Measurements from ENCODE around the gene HAGH.

HAGH gene

GRCh38 chr16:1831186-1832075 lies 4.8 kb upstream of the HAGH start (continued):
- TF ChIP-seq ZNF830 (tag by site-specific recombination; IDR thresholded peaks at IDR 0.05; ENCODE audit: low read depth) (no peak), KLF10 (tag by site-specific recombination; IDR thresholded peaks at IDR 0.05) (no peak)

DNA sequence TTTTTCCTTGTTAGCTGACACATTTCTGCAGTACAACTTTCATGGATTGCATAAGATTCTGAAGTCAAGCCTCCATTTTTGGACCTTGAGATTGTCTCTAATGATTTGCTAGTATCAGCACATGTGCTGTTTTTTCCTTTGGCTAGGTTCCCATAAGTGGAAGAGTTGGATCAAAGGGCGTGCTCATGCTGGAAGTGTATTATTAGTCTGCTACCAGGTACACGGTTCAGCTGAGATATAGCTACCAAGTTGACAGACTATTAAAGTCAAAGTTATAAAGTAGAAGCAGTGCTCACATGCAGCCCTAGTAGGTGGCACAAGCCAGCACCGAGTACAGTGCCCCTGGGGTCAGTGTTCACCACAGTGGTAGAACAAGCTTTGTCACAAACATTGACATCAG lies 3.6 kb upstream of the HAGH start:
- Histone ChIP-seq H3K4me1 (ENCODE audit: control insufficient read depth, insufficient read depth, low read length) (no peaks in the 10 kb centered on the region), H3K36me3 (ENCODE audit: control insufficient read depth in 2 of 2, insufficient read depth in 1 of 2, low read length in 2 of 2) (peaks cover 0 to 15% of the 10 kb centered on the region in 2 experiments; a peak in 1 of 3 replicates), H3K9me3 (ENCODE audit: control insufficient read depth, insufficient read depth, low read depth, low read length) (no peaks in the 10 kb centered on the region), H3K4me3 (ENCODE audit: low read depth, low read length) (no peak overlapping the region), H3K27ac (ENCODE audit: extremely low read depth, low read depth, low read length) (no peak overlapping the region)
- POLR2A ChIA-PET = no interaction called here
- CTCF ChIA-PET = no interaction called here
- TF ChIP-seq MYNN (tag by site-specific recombination; IDR thresholded peaks at IDR 0.05; ENCODE audit: borderline replicate concordance) = no peak

GRCh38 chr16:1828645-1829410 lies 2.2 kb upstream of the HAGH start:
- CTCF ChIA-PET = no interaction called here
- H3K27ac ChIP-seq (ENCODE audit: extremely low read depth, low read depth, low read length) = no peak overlapping the region
- no peaks in the 10 kb centered on the region for H3K4me1 ChIP-seq (ENCODE audit: control insufficient read depth, insufficient read depth, low read length)
- POLR2A ChIA-PET = no interaction called here
- peaks cover 0 to 15% of the 10 kb centered on the region in 2 experiments; a peak in 2 of 3 replicates for H3K36me3 ChIP-seq (ENCODE audit: control insufficient read depth in 2 of 2, insufficient read depth in 1 of 2, low read length in 2 of 2)
- no peaks in the 10 kb centered on the region for H3K9me3 ChIP-seq (ENCODE audit: control insufficient read depth, insufficient read depth, low read depth, low read length)
- H3K4me3 ChIP-seq (ENCODE audit: low read depth, low read length) = no peak overlapping the region
- TF ChIP-seq ZSCAN16 (tag by site-specific recombination; IDR thresholded peaks at IDR 0.05) (no peak), REPIN1 (tag by site-specific recombination; IDR thresholded peaks at IDR 0.05; ENCODE audit: low read depth) (no peak), PRDM4 (tag by site-specific recombination; IDR thresholded peaks at IDR 0.05) (no peak), ZNF16 (tag by site-specific recombination; IDR thresholded peaks at IDR 0.05; ENCODE audit: low read depth) (no peak), ZNF280D (tag by site-specific recombination; IDR thresholded peaks at IDR 0.05) (no peak), TSHZ1 (tag by site-specific recombination; IDR thresholded peaks at IDR 0.05; ENCODE audit: borderline replicate concordance) (no peak)
- TF ChIP-seq, protein P1, sequence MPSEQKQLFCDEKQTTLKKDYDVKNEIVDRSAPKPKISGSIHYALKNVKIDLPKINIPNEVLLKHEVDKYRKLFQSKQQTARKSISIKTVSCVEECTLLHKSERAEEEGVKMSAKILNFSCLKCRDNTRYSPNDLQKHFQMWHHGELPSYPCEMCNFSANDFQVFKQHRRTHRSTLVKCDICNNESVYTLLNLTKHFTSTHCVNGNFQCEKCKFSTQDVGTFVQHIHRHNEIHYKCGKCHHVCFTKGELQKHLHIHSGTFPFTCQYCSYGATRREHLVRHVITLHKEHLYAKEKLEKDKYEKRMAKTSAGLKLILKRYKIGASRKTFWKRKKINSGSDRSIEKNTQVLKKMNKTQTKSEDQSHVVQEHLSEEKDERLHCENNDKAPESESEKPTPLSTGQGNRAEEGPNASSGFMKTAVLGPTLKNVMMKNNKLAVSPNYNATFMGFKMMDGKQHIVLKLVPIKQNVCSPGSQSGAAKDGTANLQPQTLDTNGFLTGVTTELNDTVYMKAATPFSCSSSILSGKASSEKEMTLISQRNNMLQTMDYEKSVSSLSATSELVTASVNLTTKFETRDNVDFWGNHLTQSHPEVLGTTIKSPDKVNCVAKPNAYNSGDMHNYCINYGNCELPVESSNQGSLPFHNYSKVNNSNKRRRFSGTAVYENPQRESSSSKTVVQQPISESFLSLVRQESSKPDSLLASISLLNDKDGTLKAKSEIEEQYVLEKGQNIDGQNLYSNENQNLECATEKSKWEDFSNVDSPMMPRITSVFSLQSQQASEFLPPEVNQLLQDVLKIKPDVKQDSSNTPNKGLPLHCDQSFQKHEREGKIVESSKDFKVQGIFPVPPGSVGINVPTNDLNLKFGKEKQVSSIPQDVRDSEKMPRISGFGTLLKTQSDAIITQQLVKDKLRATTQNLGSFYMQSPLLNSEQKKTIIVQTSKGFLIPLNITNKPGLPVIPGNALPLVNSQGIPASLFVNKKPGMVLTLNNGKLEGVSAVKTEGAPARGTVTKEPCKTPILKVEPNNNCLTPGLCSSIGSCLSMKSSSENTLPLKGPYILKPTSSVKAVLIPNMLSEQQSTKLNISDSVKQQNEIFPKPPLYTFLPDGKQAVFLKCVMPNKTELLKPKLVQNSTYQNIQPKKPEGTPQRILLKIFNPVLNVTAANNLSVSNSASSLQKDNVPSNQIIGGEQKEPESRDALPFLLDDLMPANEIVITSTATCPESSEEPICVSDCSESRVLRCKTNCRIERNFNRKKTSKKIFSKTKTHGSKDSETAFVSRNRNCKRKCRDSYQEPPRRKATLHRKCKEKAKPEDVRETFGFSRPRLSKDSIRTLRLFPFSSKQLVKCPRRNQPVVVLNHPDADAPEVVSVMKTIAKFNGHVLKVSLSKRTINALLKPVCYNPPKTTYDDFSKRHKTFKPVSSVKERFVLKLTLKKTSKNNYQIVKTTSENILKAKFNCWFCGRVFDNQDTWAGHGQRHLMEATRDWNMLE (tag by site-specific recombination; conservative IDR thresholded peaks at IDR 0.05; ENCODE audit: low read depth) = no peak

Measured in HEK293 (cell line).